Lung (tissue), 12 donors: ENCODE measurements around the gene LRP4. TPM values are rescaled to one million over a fixed set of nuclear protein-coding genes. Genes with fewer than 3 reads are reported as not detected.

Experiments
- ATAC-seq: fragments of 200-7000 bp; cut with Tn5 transposase; one replicate; pipeline ENCODE4 v1.9.1; 2020; ENCODE audit warnings: moderate number of reproducible peaks; ENCODE audit not compliant: insufficient read depth, low FRiP score
- DNase-seq, 3 donors: peaks; one replicate each; pipeline ENCODE4 v3.0.0-alpha.2; 2013 to 2017
- H3K27ac ChIP-seq, 2 donors: one replicate each; pipeline ENCODE4 v1.5.1; 2013; ENCODE audit warnings: mild to moderate bottlenecking in 2 of 2, moderate library complexity in 2 of 2, control low read depth in 1 of 2, inconsistent platforms in 1 of 2, low read depth in 1 of 2, low read length in 1 of 2
- H3K27me3 ChIP-seq, 3 donors: one replicate each; pipeline ENCODE4 v1.5.1; 2013; ENCODE audit warnings: low read length in 2 of 3; ENCODE audit not compliant: control insufficient read depth in 3 of 3, insufficient read depth in 3 of 3
- H3K36me3 ChIP-seq, 4 donors: one replicate each; pipeline ENCODE4 v1.5.1; 2013; ENCODE audit warnings: low read length in 4 of 4, mild to moderate bottlenecking in 1 of 4, moderate library complexity in 1 of 4; ENCODE audit not compliant: control insufficient read depth in 4 of 4, insufficient read depth in 4 of 4
- H3K4me1 ChIP-seq, 5 donors: one replicate each; pipeline ENCODE4 v1.5.1; 2013; ENCODE audit warnings: low read length in 5 of 5, mild to moderate bottlenecking in 2 of 5, moderate library complexity in 1 of 5; ENCODE audit not compliant: control insufficient read depth in 5 of 5, insufficient read depth in 5 of 5
- H3K4me3 ChIP-seq: one replicate; pipeline ENCODE4 v1.5.1; 2013; ENCODE audit warnings: mild to moderate bottlenecking, control low read depth, moderate library complexity
- H3K9ac ChIP-seq, 2 donors: one replicate each; pipeline ENCODE4 v1.5.1; 2013; ENCODE audit warnings: low read length in 2 of 2, control low read depth in 1 of 2; ENCODE audit not compliant: insufficient read depth in 1 of 2
- H3K9me3 ChIP-seq, 4 donors: one replicate each; pipeline ENCODE4 v1.5.1; 2013; ENCODE audit warnings: low read length in 3 of 4, mild to moderate bottlenecking in 1 of 4, moderate library complexity in 1 of 4; ENCODE audit not compliant: control insufficient read depth in 4 of 4, insufficient read depth in 3 of 4
- WGBS, 2 donors: extraction: QIAGEN DNeasy Blood & Tissue Kit; methylation state at CpG; one replicate each; pipeline ENCODE4 v1.1.7; 2013; 5-methylcytosine and 5-hydroxymethylcytosine counted together
- polyA plus RNA-seq, 2 donors: library from polyadenylated mRNA; stranded (reverse); fragments of 200-250 nt; gene quantifications; one replicate each; pipeline ENCODE4 v1.2.1, GENCODE V29; 2013
- total RNA-seq, 2 donors: library from RNA; depleted of rRNA in 1 of 2; stranded (reverse); fragments of >200 nt in 1 of 2; gene quantifications; one replicate each; pipeline ENCODE4 v1.2.1, GENCODE V29; 2014 to 2021
- TF ChIP-seq, protein P1 (sequence below): IDR thresholded peaks from 2 replicates; pipeline ENCODE4 v1.5.1; 2012; ENCODE audit warnings: mild to moderate bottlenecking; ENCODE audit errors: control extremely low read depth, extremely low read depth
- donor health status: control.
- donor health status: control.
- donor health status: Bipolar disorder and iron deficiency.
- donor health status: healthy.
- donor health status: DM: yes; HTN: yes; CAD: no.

Gene LRP4
- total and polyA plus RNA-seq, 4 donors, result 1.0 to 30.8 (median 2.9) TPM

DNA sequence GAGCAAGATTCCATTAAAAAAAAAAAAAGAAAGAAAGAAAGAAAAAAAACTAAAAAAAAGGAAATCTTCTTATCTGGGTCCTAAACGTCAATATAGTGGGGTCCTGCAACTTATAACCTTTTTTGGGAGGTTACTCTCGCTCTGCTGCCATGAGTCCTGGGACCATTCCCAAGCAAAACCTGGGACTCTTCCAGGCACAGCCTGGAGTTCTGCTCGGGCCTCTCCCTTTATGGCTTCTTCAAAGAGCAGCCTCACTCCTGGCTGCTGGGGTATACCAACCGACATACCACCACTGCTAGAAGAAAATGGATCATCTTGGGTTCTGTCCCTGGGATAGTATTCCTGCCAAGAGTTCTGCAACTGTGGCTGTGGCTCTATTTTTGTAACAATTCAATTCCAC lies 58.1 kb downstream of the LRP4 start:
- TF ChIP-seq, protein P1, sequence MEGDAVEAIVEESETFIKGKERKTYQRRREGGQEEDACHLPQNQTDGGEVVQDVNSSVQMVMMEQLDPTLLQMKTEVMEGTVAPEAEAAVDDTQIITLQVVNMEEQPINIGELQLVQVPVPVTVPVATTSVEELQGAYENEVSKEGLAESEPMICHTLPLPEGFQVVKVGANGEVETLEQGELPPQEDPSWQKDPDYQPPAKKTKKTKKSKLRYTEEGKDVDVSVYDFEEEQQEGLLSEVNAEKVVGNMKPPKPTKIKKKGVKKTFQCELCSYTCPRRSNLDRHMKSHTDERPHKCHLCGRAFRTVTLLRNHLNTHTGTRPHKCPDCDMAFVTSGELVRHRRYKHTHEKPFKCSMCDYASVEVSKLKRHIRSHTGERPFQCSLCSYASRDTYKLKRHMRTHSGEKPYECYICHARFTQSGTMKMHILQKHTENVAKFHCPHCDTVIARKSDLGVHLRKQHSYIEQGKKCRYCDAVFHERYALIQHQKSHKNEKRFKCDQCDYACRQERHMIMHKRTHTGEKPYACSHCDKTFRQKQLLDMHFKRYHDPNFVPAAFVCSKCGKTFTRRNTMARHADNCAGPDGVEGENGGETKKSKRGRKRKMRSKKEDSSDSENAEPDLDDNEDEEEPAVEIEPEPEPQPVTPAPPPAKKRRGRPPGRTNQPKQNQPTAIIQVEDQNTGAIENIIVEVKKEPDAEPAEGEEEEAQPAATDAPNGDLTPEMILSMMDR, result no peak
- Histone ChIP-seq H3K9ac (no peak overlapping the region), H3K9me3 (no peaks in the 10 kb centered on the region), H3K4me3 (no peak overlapping the region), H3K27me3 (no peaks in the 10 kb centered on the region), H3K27ac (no peak overlapping the region), H3K4me1 (no peaks in the 10 kb centered on the region), H3K36me3 (peaks cover 2 to 50% (median 20%) of the 10 kb centered on the region in 4 donors)
- whole genome bisulfite sequencing, 2 donors, result 84 to 86% methylated on average over 4 of the region's 4 CpGs
- ATAC-seq (no peak), DNase-seq (no peak)

DNA sequence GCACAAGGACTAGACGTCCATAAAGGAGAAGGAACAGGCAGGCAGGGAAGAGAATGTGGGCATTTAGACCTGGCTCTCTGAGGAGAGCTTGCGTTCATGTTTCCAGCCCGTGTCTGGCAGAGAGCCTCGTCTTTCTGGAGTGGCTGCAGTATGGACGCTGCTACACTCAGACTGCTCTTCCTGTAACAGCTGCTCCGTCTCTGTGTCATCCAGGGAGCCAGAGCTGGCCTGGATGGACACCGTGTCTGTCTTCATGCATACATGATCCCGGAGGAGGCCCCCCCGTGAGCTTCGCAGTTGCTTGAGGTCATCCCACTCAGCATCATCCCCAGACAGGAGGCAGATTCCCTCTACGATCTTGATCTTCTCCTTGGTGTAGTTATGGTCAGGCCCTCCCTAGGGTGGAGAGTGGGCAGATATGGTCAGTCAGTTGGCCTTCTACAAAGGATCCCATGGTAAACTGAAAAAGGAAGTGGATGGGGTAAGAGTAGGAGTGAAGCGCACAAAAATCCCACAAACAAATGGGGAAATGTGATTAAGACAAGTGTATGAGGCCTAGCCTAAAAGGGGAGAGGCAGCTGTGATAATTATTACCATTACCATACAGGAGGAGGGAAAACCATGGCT lies 59.3 kb downstream of the LRP4 start:
- ATAC-seq, result no peak
- no peak for DNase-seq
- Histone ChIP-seq H3K4me1 (no peaks in the 10 kb centered on the region), H3K36me3 (peaks cover 0 to 40% (median 16%) of the 10 kb centered on the region in 4 donors), H3K27ac (no peak overlapping the region), H3K9me3 (no peaks in the 10 kb centered on the region), H3K27me3 (no peaks in the 10 kb centered on the region), H3K9ac (no peak overlapping the region), H3K4me3 (no peak overlapping the region)
- WGBS, 2 donors, result 79 to 84% methylated on average over 12 of the region's 12 CpGs
- TF ChIP-seq, protein P1, result no peak

DNA sequence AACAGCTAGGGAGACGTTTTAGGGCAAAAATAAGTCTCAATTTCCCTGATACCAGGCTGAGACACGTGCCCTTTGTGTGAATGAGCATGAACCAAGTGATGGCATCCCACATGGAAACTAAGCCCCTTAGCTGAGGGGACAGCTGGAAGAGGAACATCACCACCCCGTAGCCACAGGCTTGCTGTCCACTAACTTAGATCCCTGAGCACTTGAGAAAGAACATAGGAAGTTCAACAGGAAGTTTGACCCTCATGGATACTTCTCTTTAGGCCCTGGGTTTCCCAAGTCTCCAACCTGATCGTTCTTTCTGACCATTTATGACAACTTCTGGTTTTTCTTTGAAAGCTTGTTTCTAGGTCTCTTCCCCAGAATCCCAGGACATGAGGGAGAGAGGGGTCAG lies 60.7 kb downstream of the LRP4 start:
- Histone ChIP-seq H3K9me3 (no peaks in the 10 kb centered on the region), H3K27ac (peak overlapping the region in 1 of 2 donors; percentile 43), H3K9ac (no peak overlapping the region), H3K27me3 (no peaks in the 10 kb centered on the region), H3K4me3 (no peak overlapping the region), H3K4me1 (no peaks in the 10 kb centered on the region), H3K36me3 (peaks cover 0 to 27% (median 9%) of the 10 kb centered on the region in 4 donors)
- WGBS, 2 donors, result 46 to 64% methylated on average over 4 of the region's 4 CpGs
- DNase-seq (no peak), ATAC-seq (no peak)
- TF ChIP-seq, protein P1, result no peak
